Endothelial cell of umbilical vein (primary cell): ENCODE results near the gene CRTAP. TPM values are rescaled to one million over a fixed set of nuclear protein-coding genes. Genes with fewer than 3 reads are reported as not detected.

Experiments
- BruUV-seq: library from RNA; stranded (reverse); fragments of 400-500 nt; replicated peaks from 2 replicates; lab custom pipeline; 2021; lab: Mats Ljungman, UMichigan
- CTCF ChIA-PET: fragments of 300-600, 350-600 bp; sonication (Branson Sonifier 250); formaldehyde crosslinking; loops from one replicate; lab custom pipeline; 2021; ENCODE audit warnings: antibody characterized with exemption, inconsistent platforms; lab: Charles Lee
- POLR2A ChIA-PET: fragments of 300-600, 350-600 bp; sonication (Branson Sonifier 250); formaldehyde crosslinking; loops from one replicate; lab custom pipeline; 2021; ENCODE audit warnings: antibody characterized with exemption, inconsistent platforms; lab: Charles Lee
- DNase-seq: peaks from one replicate; pipeline ENCODE4 v3.0.0-alpha.2; 2011; ENCODE audit warnings: low read depth, low spot score
- FAIRE-seq: peaks from 2 replicates; lab custom pipeline; 2011; peaks lifted over from hg19 to GRCh38; lab: Jason Lieb, UNC
- H2AFZ ChIP-seq: 2 replicates; pipeline ENCODE4 v1.6.0; 2012; ENCODE audit warnings: low read depth, low read length, control low read depth, inconsistent platforms
- H3K27ac ChIP-seq: 2 replicates; pipeline ENCODE4 v1.5.1; 2011; ENCODE audit warnings: low read depth, mild to moderate bottlenecking, control low read depth, low read length, moderate library complexity; ENCODE audit not compliant: insufficient read depth
- H3K27me3 ChIP-seq, 2 experiments: 2 replicates each; pipeline versions ENCODE4 v1.6.0 to v1.6.1; 2011; ENCODE audit warnings: low read length in 2 of 2, mixed read lengths in 1 of 2; ENCODE audit not compliant: control insufficient read depth in 2 of 2, insufficient read depth in 2 of 2
- H3K36me3 ChIP-seq, 2 experiments: 2 replicates in 1 of 2; 3 replicates in 1 of 2; pipeline ENCODE4 v1.5.1; 2011; ENCODE audit warnings: low read length in 2 of 2, mild to moderate bottlenecking in 1 of 2, moderate library complexity in 1 of 2; ENCODE audit not compliant: control insufficient read depth in 2 of 2, insufficient read depth in 2 of 2; ENCODE audit errors: extremely low read depth in 1 of 2
- H3K4me1 ChIP-seq: 3 replicates; pipeline ENCODE4 v1.5.1; 2011; ENCODE audit warnings: mild to moderate bottlenecking, low read length; ENCODE audit not compliant: control insufficient read depth, insufficient read depth; ENCODE audit errors: extremely low read depth
- H3K4me2 ChIP-seq: 2 replicates; pipeline ENCODE4 v1.6.1; 2011; ENCODE audit warnings: low read length, control low read depth, mixed read lengths; ENCODE audit not compliant: insufficient read depth
- H3K4me3 ChIP-seq, 3 experiments: fragments of 200-600 bp in 1 of 3; sonication (generic), shearing (Covaris generic) in 1 of 3; replicated peaks in 1 of 3; 2 replicates each; pipeline ENCODE4 v1.5.1; 2011 to 2016; ENCODE audit warnings: control low read depth in 3 of 3, low read length in 3 of 3, mild to moderate bottlenecking in 2 of 3, inconsistent platforms in 1 of 3, low read depth in 1 of 3, moderate library complexity in 1 of 3; ENCODE audit not compliant: insufficient read depth in 1 of 3
- H3K79me2 ChIP-seq: 2 replicates; pipeline ENCODE4 v1.6.0; 2012; ENCODE audit warnings: low read length, inconsistent platforms; ENCODE audit not compliant: control insufficient read depth, insufficient read depth
- H3K9ac ChIP-seq: replicated peaks from 2 replicates; pipeline ENCODE3; 2011; ENCODE audit warnings: low read length, control low read depth; ENCODE audit not compliant: insufficient read depth; ENCODE audit errors: extremely low read depth
- H3K9me1 ChIP-seq: replicated peaks from 3 replicates; pipeline ENCODE4 v1.6.0; 2011; ENCODE audit warnings: mild to moderate bottlenecking, low read length; ENCODE audit not compliant: control insufficient read depth, insufficient read depth; ENCODE audit errors: extremely low read depth
- H3K9me3 ChIP-seq: replicated peaks from 2 replicates; pipeline ENCODE4 v1.5.1; 2012; ENCODE audit warnings: low read length, inconsistent platforms; ENCODE audit not compliant: control insufficient read depth, insufficient read depth
- H4K20me1 ChIP-seq: replicated peaks from 2 replicates; pipeline ENCODE3; 2011; ENCODE audit warnings: mild to moderate bottlenecking, low read length; ENCODE audit not compliant: control insufficient read depth, insufficient read depth; ENCODE audit errors: extremely low read depth
- CTCF ChIP-seq, 2 donors: IDR thresholded peaks; 1 replicate in 1 of 2; 2 replicates in 1 of 2; pipeline ENCODE4 v1.5.1; 2011; ENCODE audit warnings: low read length in 2 of 2, mild to moderate bottlenecking in 2 of 2, moderate library complexity in 2 of 2, control low read depth in 1 of 2, inconsistent platforms in 1 of 2, low read depth in 1 of 2; ENCODE audit not compliant: insufficient read depth in 1 of 2; ENCODE audit errors: extremely low read depth in 1 of 2
- EZH2 ChIP-seq: IDR thresholded peaks from 2 replicates; pipeline ENCODE4 v1.6.1; 2012; ENCODE audit warnings: borderline replicate concordance, low read depth, mild to moderate bottlenecking, moderate library complexity, low read length, inconsistent platforms; ENCODE audit not compliant: severe bottlenecking
- FOS ChIP-seq: IDR thresholded peaks from 2 replicates; pipeline ENCODE4 v1.6.1; 2011; ENCODE audit warnings: mild to moderate bottlenecking, low read length, moderate library complexity, borderline replicate concordance; ENCODE audit not compliant: insufficient read depth
- GATA2 ChIP-seq: IDR thresholded peaks from 2 replicates; pipeline ENCODE4 v1.7.0; 2011; ENCODE audit warnings: low read depth, mild to moderate bottlenecking, moderate library complexity, mixed read lengths, low read length; ENCODE audit not compliant: insufficient read length, insufficient read depth
- JUN ChIP-seq: IDR thresholded peaks from 2 replicates; pipeline ENCODE4 v1.6.1; 2011; ENCODE audit warnings: borderline replicate concordance, low read depth; ENCODE audit not compliant: insufficient read length, insufficient read depth
- MAX ChIP-seq: IDR thresholded peaks from 2 replicates; pipeline ENCODE4 v1.6.1; 2011; ENCODE audit not compliant: insufficient read depth, insufficient read length
- MYC ChIP-seq: IDR thresholded peaks from one replicate; pipeline ENCODE4 v1.6.1; 2011; ENCODE audit warnings: mild to moderate bottlenecking, low read depth, low read length
- POLR2A ChIP-seq: IDR thresholded peaks from 2 replicates; pipeline ENCODE4 v1.6.1; 2012; ENCODE audit warnings: low read depth, mild to moderate bottlenecking, control low read depth, low read length
- POLR2AphosphoS5 ChIP-seq: IDR thresholded peaks from 2 replicates; pipeline ENCODE4 v1.6.1; 2012; ENCODE audit warnings: low read depth, mild to moderate bottlenecking, control low read depth, low read length, moderate library complexity; ENCODE audit not compliant: insufficient read depth
- dilution Hi-C: fragments of 300-500 bp; cut with MboI; formaldehyde crosslinking; loops from one replicate; pipeline ENCODE4 v1.15.0; 2019; ENCODE audit warnings: low sequenced_read_pairs; ENCODE audit not compliant: extremely low pct_ligation_motif_present
- intact Hi-C: fragments of 100-400 bp; cut with micrococcal nuclease; formaldehyde crosslinking; loops from one replicate; pipeline ENCODE4 v1.10.0; 2022
- polyA plus RNA-seq, 4 experiments: library from polyadenylated mRNA; depleted of rRNA in 3 of 4; stranded (reverse) in 3 of 4; unstranded in 1 of 4; fragments of >200 nt; gene quantifications; 2 replicates each; pipeline versions ENCODE4 v1.2.1 to v1.2.3, GENCODE V29; 2011 to 2012; ENCODE audit warnings: missing spikeins in 1 of 4
- total RNA-seq: library from RNA; stranded (reverse); gene quantifications from 2 replicates; pipeline ENCODE4 v1.2.3, GENCODE V29; 2021

CRTAP gene
- total and polyA plus RNA-seq, 2 donors (not counting 3 experiments of a cell fraction or from before 2014, with no cell fraction given): 204 to 213 TPM

- H3K4me3 ChIP-seq: no peak overlapping the region
- no peaks in the 10 kb centered on the region for H3K9me1 ChIP-seq
- no peak overlapping the region for H3K27ac ChIP-seq
- H3K27me3 ChIP-seq: no peaks in the 10 kb centered on the region
- intact Hi-C loops (no loop called here), dilution Hi-C loops (no loop called here)
- no peak overlapping the region for H3K9ac ChIP-seq
- TF ChIP-seq POLR2A (no peak), FOS (no peak), MAX (no peak), EZH2 (no peak), POLR2AphosphoS5 (no peak), MYC (no peak), GATA2 (no peak), CTCF (IDR thresholded peaks at IDR 0.05; ENCODE audit: extremely low read depth in 1 of 2, insufficient read depth in 1 of 2, low read depth in 1 of 2, low read length in 2 of 2) (no peak), JUN (no peak)
- no peaks in the 10 kb centered on the region for H3K36me3 ChIP-seq
- POLR2A ChIA-PET: no interaction called here
- no TSS peak for BruUV-seq
- no peak overlapping the region for H3K4me2 ChIP-seq
- H3K79me2 ChIP-seq: peaks cover 14% of the 10 kb centered on the region
- H4K20me1 ChIP-seq: no peaks in the 10 kb centered on the region
- no peaks in the 10 kb centered on the region for H3K9me3 ChIP-seq
- H2AFZ ChIP-seq: no peak overlapping the region
- H3K4me1 ChIP-seq: peaks cover 6% of the 10 kb centered on the region
- no peak for DNase-seq
- CTCF ChIA-PET: interaction anchor here (5.3 kb wide), 1 partner anchor 15 kb away, joined by 19 read pairs; the partner anchor contains the start of gene CRTAP
- FAIRE-seq: no peak
Measured at GRCh38 chr3:33099701-33100100, 14.1 kb upstream of the CRTAP start.
